Testis (tissue), 2 donors: ENCODE results near the gene SMARCE1.

ENCODE experiments used
- POLR2A ChIP-seq: fragments of 450-650 bp; IDR thresholded peaks from one replicate; pipeline ENCODE4 v1.6.1; 2017; ENCODE audit warnings: antibody characterized with exemption, mild to moderate bottlenecking, moderate library complexity
- TF ChIP-seq, protein P1 (sequence below), 3 experiments: fragments of 450-650 bp in 2 of 3; fragments of 200-600 bp in 1 of 3; sonication (generic) in 1 of 3; IDR thresholded peaks; one replicate each; pipeline ENCODE4 v1.5.1; 2016 to 2019; ENCODE audit warnings: antibody characterized with exemption in 3 of 3, mild to moderate bottlenecking in 2 of 3, moderate library complexity in 1 of 3

DNA sequence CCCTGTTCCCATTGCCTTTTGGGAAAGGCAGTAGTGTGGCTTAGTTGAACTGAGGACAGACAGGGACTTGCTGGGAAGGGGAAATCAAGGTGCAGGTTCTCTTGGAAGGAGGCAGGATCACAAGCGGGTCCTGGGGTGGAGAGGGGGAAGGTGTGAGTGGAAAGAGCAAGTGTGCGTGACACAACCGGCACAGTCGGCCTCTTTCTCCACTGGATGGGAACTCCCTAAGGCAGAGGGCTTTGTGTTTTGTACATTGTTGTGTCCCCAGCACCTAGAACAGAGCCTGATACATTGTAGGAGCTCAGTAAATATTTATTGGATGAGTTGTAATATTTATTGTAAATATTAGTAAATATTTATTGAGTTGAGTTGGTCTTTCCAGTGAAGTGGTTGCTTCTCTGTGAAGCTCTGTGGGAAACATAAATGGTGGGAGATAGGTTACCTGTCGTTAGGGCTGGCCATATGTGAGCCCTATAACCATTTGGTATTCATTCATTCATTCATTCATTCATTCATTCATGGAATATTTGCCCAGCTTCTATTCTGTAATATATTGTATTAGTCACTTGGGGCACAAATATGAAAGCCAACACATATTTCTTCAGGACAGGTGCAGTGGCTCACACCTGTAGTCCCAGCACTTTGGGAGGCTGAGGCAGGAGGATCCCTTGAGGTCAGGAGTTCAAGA, 34.0 kb downstream of the SMARCE1 start:
- TF ChIP-seq, protein P1, sequence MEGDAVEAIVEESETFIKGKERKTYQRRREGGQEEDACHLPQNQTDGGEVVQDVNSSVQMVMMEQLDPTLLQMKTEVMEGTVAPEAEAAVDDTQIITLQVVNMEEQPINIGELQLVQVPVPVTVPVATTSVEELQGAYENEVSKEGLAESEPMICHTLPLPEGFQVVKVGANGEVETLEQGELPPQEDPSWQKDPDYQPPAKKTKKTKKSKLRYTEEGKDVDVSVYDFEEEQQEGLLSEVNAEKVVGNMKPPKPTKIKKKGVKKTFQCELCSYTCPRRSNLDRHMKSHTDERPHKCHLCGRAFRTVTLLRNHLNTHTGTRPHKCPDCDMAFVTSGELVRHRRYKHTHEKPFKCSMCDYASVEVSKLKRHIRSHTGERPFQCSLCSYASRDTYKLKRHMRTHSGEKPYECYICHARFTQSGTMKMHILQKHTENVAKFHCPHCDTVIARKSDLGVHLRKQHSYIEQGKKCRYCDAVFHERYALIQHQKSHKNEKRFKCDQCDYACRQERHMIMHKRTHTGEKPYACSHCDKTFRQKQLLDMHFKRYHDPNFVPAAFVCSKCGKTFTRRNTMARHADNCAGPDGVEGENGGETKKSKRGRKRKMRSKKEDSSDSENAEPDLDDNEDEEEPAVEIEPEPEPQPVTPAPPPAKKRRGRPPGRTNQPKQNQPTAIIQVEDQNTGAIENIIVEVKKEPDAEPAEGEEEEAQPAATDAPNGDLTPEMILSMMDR (IDR thresholded peaks at IDR 0.05): no peak
- TF ChIP-seq POLR2A: no peak
